Neural cell (in vitro differentiated cells): ENCODE measurements around the gene MAN1B1.

Source experiments
- EP300 ChIP-seq: fragments of 450-650 bp; conservative IDR thresholded peaks from 2 replicates; pipeline ENCODE4 v1.6.1; 2014; ENCODE audit warnings: antibody characterized with exemption, mild to moderate bottlenecking, moderate library complexity; ENCODE audit not compliant: poor library complexity, severe bottlenecking
- EZH2 ChIP-seq: fragments of 200-600, 300-800 bp; shearing (Covaris generic), sonication (generic); IDR thresholded peaks from 2 replicates; pipeline ENCODE4 v1.6.1; 2014; ENCODE audit warnings: antibody characterized with exemption, low read length, borderline replicate concordance, mild to moderate bottlenecking; ENCODE audit not compliant: insufficient read depth, poor library complexity, severe bottlenecking
- RAD21 ChIP-seq: fragments of 450-650 bp; conservative IDR thresholded peaks from 2 replicates; pipeline ENCODE4 v1.6.1; 2014; ENCODE audit warnings: antibody characterized with exemption, mild to moderate bottlenecking, moderate library complexity
- TF ChIP-seq, protein P1 (sequence below): fragments of 450-650 bp; IDR thresholded peaks from 2 replicates; pipeline ENCODE4 v1.5.1; 2014; ENCODE audit warnings: antibody characterized with exemption, mild to moderate bottlenecking, moderate library complexity; ENCODE audit not compliant: poor library complexity, severe bottlenecking

DNA sequence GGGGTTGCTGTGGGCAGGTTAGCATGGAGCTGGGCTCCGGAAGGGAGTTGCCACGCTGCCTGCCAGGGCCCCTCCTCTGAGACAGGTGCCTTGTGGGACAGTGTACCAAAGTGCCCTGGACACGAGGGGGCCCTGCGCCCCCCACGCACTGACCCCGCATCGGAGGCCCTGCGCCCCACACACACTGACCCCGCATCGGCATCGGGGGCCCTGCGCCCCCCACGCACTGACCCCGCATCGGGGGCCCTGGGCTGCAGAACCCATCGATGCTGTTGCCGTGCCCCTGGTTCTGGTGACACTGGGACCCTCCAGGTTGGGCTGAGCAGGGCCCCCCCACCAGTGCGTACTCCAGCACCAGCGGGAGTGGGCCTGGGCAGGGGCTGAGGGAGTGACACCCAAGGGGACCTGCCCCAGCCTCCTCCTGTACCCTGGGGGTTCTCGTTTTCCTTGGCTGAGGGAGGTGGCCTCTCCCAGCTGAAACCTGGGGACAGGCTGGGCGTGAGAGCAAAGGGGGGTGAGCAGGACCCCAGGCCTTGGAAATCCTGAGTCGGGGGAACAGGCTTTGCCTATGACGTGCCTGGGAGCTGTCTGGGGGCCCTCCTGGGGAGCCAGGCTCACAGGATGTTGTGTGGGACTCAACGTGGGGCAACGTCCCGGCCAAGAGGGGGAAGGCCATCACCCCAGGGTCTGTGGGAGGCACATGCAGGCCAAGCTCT is 23.3 kb upstream of the MAN1B1 start:
- TF ChIP-seq EZH2 (no peak), EP300 (no peak), RAD21 (no peak)
- TF ChIP-seq, protein P1, sequence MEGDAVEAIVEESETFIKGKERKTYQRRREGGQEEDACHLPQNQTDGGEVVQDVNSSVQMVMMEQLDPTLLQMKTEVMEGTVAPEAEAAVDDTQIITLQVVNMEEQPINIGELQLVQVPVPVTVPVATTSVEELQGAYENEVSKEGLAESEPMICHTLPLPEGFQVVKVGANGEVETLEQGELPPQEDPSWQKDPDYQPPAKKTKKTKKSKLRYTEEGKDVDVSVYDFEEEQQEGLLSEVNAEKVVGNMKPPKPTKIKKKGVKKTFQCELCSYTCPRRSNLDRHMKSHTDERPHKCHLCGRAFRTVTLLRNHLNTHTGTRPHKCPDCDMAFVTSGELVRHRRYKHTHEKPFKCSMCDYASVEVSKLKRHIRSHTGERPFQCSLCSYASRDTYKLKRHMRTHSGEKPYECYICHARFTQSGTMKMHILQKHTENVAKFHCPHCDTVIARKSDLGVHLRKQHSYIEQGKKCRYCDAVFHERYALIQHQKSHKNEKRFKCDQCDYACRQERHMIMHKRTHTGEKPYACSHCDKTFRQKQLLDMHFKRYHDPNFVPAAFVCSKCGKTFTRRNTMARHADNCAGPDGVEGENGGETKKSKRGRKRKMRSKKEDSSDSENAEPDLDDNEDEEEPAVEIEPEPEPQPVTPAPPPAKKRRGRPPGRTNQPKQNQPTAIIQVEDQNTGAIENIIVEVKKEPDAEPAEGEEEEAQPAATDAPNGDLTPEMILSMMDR: no peak
